HG02588 (cell line): ENCODE data around the gene TNNI3K.

ENCODE experiments used
- ATAC-seq: cut with Tn5 transposase; IDR thresholded peaks from one replicate; pipeline ENCODE4 v1.9.1; 2021; ENCODE audit warnings: mild to moderate bottlenecking, moderate library complexity; ENCODE audit not compliant: unreplicated experiment

The TNNI3K gene

DNA sequence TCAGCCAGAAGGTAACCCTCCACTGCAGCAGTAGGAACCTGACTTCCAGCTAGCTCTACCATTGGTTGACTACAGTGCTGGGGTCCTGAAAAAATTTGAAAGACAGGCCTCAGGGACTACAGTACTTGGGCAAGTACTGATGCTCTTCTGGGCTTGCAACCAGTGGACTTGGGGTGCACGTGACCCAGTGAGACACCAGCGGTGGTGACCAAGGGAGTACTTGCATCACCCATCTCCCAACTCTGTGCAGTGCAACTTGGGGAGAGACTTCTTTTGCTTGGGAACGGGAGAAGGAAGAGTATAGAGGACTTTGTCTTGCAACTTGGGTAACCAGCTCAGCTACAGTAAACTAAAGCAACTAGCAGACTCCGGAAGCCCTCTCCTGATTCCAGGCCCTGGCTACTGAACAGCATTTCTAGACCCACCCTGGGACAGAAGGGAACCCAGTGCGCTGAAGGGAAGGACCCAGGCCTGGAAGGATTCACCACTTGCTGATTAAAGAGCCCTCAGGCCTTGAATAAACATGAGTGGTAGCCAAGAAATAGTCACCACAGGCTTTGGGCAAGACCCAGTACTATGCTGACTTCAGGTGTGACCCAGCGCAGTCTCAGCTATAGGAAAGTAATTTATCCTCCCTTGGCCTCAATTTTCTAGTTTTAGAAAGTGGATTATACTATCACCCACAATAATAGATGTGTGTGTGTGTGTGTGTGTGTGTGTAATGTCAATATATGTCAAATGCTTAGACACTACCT lies 45.6 kb downstream of the TNNI3K start:
- no peak for ATAC-seq

- no peak for ATAC-seq
These were observed 51.2 kb downstream of the TNNI3K start for GRCh38 chr1:74286414-74286813.

DNA sequence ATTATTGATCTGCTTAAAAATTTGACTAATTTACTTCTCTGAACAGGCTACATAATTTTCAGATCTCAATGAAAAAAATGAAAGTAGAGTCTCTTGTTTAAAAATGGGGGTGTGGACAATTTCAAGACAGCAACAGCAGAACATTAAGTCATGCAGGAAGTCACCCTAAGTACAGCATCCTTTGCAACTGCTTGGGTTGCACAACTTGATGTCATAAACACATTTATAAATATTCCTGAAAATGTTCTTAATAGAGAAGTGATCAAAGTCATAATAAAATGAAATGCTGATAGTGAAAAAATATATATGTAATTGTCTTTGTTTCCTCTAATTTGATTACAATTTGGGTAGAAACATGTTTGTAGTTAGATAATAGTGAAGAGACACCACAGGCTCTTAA lies 79.3 kb downstream of the TNNI3K start:
- no peak for ATAC-seq

DNA sequence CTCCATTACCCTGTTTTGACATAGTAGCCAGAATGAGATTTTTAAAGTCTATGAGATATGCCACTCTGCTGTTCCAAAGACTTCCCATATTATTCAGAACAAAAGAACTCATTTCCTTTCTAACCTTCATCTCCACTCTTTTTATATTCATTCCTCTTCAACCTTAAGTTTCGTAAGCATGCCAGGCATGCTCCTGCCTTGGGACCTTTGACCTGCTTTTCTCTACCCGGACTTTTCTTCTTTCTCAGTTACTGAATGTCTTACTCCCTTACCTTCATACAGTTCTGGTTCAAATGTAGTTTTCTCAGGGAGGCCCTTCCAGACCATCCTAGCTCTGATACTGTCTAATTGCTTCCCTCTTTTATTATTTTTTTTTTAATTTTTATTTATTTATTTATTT lies 81.1 kb downstream of the TNNI3K start:
- ATAC-seq, result no peak

DNA sequence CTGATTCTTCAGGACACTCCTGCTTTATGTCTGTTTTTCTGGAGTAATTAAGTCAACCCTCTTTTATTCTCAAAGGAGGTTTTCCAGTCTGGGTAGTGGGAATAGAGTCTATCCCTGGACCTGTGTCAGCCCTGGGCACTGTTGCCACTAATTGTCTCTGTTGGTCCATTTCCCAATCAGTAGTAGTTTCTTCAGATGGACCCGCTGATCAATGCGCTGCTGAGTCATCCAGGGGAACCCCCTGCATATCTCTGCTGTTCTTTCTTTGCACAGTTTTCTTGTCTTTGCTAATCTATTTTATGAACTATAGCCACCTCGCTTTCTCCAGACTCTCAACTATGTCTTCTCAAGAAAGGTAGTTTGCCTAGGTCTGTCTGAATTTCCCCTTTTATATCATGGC lies 82.5 kb downstream of the TNNI3K start:
- no peak for ATAC-seq

DNA sequence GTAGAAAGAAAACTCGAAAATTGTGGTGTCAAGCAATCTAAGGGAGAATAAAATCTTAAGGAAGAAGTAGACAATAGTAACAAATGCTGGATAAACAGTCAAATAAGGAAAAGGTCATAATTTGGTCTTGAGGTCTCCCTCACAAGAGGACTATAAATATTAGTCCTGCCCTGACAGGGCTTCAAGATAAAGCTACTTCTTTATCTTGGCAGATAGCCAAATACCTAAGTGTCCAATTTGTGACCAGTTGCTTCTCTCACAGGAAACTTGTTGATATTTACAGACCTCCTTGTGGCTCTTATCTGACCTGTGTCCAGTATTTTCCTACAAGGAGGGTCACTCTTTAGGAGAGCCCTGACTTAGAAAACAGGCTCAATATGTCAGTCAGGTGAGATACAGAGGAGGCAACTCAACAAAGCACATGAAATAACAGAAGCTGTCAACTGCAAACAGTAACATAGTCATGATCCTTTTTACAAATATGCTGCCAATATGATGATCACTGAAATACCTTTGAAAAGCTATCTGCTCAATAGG lies 88.8 kb downstream of the TNNI3K start:
- ATAC-seq, result no peak

DNA sequence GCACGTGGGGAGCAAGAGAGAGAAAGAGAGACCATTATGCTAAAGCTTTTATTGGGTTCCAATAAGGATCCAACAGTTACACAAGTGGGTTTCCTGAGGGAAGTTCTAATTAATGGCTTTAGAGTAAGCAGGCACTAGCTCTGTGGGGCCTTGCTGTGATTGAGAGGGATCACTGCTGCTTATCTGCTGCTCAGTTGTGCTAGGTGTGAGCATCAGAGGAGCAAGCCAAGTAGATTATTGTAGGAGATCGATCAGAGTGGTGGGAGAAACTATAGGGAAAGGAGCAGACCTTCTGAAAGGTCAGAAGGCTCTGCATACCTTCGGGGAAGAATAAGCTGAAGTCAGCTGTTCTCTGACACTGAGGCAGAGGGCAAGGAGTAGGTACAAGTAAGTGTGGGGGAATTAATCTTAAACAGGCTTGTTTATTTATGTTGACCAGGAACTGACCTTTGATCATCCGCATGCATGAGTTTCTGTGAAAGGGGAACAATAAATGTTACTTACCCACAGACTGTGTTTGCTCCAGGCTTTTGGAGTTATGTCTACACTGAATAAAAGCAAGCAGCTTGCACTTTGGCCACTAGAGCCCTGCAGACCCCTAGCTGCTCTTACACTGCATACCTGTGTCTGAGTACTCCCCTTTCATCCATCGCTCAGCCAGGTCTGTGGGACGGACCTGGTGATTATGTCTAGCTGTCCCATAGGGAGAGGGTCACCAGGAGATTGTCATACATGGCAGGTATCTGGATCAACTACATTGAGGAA lies 89.7 kb downstream of the TNNI3K start:
- ATAC-seq, result no peak

- ATAC-seq, result no peak
These were observed 93.7 kb downstream of the TNNI3K start for GRCh38 chr1:74328851-74329250.

GRCh38 chr1:74333244-74333643 lies 98.1 kb downstream of the TNNI3K start:
- no peak for ATAC-seq

- ATAC-seq, result no peak
These were observed 99.0 kb downstream of the TNNI3K start for GRCh38 chr1:74334147-74334546.

- no peak for ATAC-seq
These were observed 105.5 kb downstream of the TNNI3K start for GRCh38 chr1:74340656-74341055.

DNA sequence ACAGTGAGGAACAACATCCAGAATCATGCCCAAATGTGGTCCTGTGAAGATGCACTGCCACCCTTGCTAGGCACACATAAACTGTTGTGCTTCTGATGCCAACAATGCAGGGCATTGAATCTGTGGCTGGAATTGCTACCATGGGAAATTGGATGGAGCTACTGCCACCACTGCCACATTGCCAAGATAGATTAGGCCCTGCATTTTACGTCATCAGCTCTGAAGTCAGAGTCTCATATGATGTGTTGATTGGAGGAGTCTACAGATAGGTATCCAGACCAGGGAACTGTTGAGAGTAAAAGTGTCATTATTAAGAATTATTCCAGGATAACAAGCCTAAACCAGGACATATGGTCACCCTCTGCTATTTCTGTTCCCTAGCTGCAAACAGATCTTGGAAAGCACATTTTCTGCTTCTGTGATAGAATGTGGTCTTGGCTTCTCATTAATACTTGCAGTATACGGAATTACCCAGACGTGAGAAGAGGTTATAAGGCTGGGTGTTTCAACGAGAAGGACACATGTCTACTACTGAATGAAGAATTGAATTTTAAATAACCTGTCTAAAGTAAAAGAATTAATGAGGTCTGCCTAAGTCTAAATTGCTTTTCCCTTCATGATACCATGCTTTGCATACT lies 106.6 kb downstream of the TNNI3K start:
- ATAC-seq, result no peak

DNA sequence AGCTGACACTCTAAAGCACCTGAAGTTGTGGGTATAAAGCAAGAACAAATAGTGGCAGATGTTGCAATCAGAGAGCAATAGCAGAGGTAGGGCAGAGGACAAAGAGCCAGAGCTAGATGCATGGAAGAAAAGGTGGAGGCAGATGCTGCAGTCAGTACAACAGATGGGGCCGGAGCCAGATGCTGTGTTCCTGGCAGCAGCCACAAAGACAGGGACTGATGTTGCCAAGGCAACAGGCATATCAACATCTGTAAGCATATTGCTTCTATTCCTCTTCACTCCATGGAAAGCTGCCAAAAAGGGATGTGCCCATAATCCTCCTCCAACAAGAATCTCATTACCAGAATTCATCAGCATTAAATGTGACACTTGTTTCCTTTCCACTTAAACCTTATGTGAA lies 108.0 kb downstream of the TNNI3K start:
- ATAC-seq, result no peak

- no peak for ATAC-seq
These were observed 109.2 kb downstream of the TNNI3K start for GRCh38 chr1:74344387-74344786.

- no peak for ATAC-seq
These were observed 121.3 kb downstream of the TNNI3K start for GRCh38 chr1:74356493-74356892.

GRCh38 chr1:74357150-74357549 lies 122.0 kb downstream of the TNNI3K start:
- no peak for ATAC-seq

DNA sequence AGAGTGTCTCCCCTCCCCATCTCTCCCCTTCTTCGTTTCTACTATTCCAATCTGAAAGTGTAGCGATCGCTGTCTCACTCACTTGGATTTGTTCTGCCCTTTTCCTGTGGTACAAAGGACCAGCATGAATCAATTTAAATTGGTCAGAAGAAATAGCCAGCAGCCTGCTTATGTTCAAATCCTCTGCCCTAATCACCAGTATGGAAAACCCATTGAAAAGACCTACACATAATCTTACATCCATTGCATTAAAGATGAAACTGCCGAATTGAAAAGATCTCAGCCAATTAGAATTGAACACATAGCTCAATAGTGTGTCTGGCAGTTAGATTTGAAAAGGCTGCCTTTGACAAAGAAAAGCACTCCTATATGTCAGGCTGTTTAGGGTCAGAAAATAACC lies 122.6 kb downstream of the TNNI3K start:
- no peak for ATAC-seq

DNA sequence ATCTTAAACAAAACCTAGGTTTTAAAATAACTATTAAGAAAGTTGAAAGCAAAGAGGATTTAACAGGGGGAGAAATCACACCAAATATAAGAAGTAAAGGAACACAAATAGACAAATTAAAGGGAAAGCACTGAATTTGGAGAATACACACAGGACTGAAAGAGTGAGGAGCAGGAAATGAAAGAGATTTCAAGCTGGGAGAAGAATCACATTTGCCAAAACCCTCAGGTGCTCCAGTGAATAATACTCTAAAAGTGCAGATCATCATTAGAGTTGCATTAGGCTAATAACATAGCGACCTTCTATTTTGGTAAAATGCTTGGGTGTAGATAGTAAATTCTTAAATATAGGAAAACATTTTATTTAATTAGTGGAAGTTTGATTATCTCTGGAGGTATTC lies 127.5 kb downstream of the TNNI3K start:
- ATAC-seq, result no peak

- no peak for ATAC-seq
These were observed 128.0 kb downstream of the TNNI3K start for GRCh38 chr1:74363220-74363619.

GRCh38 chr1:74367175-74367813 lies 132.1 kb downstream of the TNNI3K start:
- no peak for ATAC-seq

- no peak for ATAC-seq
These were observed 133.1 kb downstream of the TNNI3K start for GRCh38 chr1:74368335-74368734.
